Activated CD8-positive, alpha-beta memory T cell treated with anti-CD3 and anti-CD28 coated beads, Interleukin-2, amount 50 U/mL, for 48 hours (primary cell): ENCODE data around the gene CLPSL1.
"Not testable (repeated sequence)": the region's sequence is repeated elsewhere in the genome, so short reads cannot be mapped to it uniquely, and the experiment has no call there.

Source experiments
- DNase-seq: peaks from one replicate; pipeline ENCODE4 v3.0.0-alpha.2; 2020

Gene CLPSL1

GRCh38 chr6:35780719-35781118 lies at the start of gene CLPSL1:
Gene CLPSL1 (plus strand): TSS chr6:35781019. CDS start chr6:35781111, 92 bp downstream.
- no peak for DNase-seq

GRCh38 chr6:35731414-35731735 lies 49.4 kb upstream of the CLPSL1 start:
- peak; percentile 99 for DNase-seq

- DNase-seq: peak; percentile 97
Measured at GRCh38 chr6:35731736-35732532, 48.9 kb upstream of the CLPSL1 start.

- DNase-seq: no peak
Measured at GRCh38 chr6:35733633-35734032, 47.2 kb upstream of the CLPSL1 start.

- DNase-seq: not testable (repeated sequence)
Measured at GRCh38 chr6:35734319-35734718, 46.5 kb upstream of the CLPSL1 start.

- no peak for DNase-seq
Measured at GRCh38 chr6:35735452-35735851, 45.4 kb upstream of the CLPSL1 start.

- DNase-seq: peak; percentile 91
Measured at GRCh38 chr6:35736253-35736894, 44.4 kb upstream of the CLPSL1 start.

- no peak for DNase-seq
Measured at GRCh38 chr6:35736982-35737412, 43.8 kb upstream of the CLPSL1 start, which contains the start of gene ARMC12. Gene ARMC12 (plus strand): TSS chr6:35737032. CDS start chr6:35737109, 77 bp downstream.

- no peak for DNase-seq
Measured at GRCh38 chr6:35737413-35738211, 43.2 kb upstream of the CLPSL1 start.

- no peak for DNase-seq
Measured at GRCh38 chr6:35739645-35740524, 40.9 kb upstream of the CLPSL1 start.

GRCh38 chr6:35742842-35743241 lies 38.0 kb upstream of the CLPSL1 start:
- no peak for DNase-seq

- no peak for DNase-seq
Measured at GRCh38 chr6:35745509-35745908, 35.3 kb upstream of the CLPSL1 start.

- no peak for DNase-seq
Measured at GRCh38 chr6:35746516-35746915, 34.3 kb upstream of the CLPSL1 start.

- DNase-seq: no peak
Measured at GRCh38 chr6:35747877-35748276, 32.9 kb upstream of the CLPSL1 start.

- no peak for DNase-seq
Measured at GRCh38 chr6:35750557-35750956, 30.3 kb upstream of the CLPSL1 start.

GRCh38 chr6:35751594-35751993 lies 29.2 kb upstream of the CLPSL1 start:
- peak; percentile 61 for DNase-seq

GRCh38 chr6:35752330-35752729 lies 28.5 kb upstream of the CLPSL1 start:
- DNase-seq: no peak

GRCh38 chr6:35754452-35755277 lies 26.2 kb upstream of the CLPSL1 start:
- no peak for DNase-seq

GRCh38 chr6:35755278-35755924 lies 25.4 kb upstream of the CLPSL1 start:
- no peak for DNase-seq

- DNase-seq: no peak
Measured at GRCh38 chr6:35757456-35758123, 23.2 kb upstream of the CLPSL1 start.
